Stimulated activated CD8-positive, alpha-beta memory T cell treated with anti-CD3 and anti-CD28 coated beads, Interleukin-4, amount 100 ng/mL, for 24 hours (primary cell): ENCODE measurements around the gene SPAG5.

ENCODE experiments used
- DNase-seq: peaks from one replicate; pipeline ENCODE4 v3.0.0-alpha.2; 2020; ENCODE audit warnings: low read depth

The SPAG5 gene

GRCh38 chr17:28571361-28572122, 27.3 kb downstream of the SPAG5 start, which contains the start of gene PIGS:
Gene PIGS, minus strand, starts transcription at chr17:28571524. Its CDS starts 28 bp downstream, at chr17:28571496.
- DNase-seq: peak; percentile 91

GRCh38 chr17:28570716-28571360, 28.0 kb downstream of the SPAG5 start:
- DNase-seq: no peak

GRCh38 chr17:28569446-28569845, 29.4 kb downstream of the SPAG5 start:
- DNase-seq: no peak

GRCh38 chr17:28567604-28568003, 31.2 kb downstream of the SPAG5 start:
- no peak for DNase-seq

- DNase-seq: no peak
These were observed 35.4 kb downstream of the SPAG5 start for GRCh38 chr17:28563475-28563874.

GRCh38 chr17:28555022-28555421, 43.8 kb downstream of the SPAG5 start:
- no peak for DNase-seq

GRCh38 chr17:28554565-28554964, 44.3 kb downstream of the SPAG5 start:
- no peak for DNase-seq

- no peak for DNase-seq
These were observed 45.8 kb downstream of the SPAG5 start for GRCh38 chr17:28553000-28553505.

GRCh38 chr17:28552176-28552999, 46.4 kb downstream of the SPAG5 start, which contains the start of gene UNC119:
Gene UNC119, minus strand, starts transcription at chr17:28552624. Its CDS starts 67 bp downstream, at chr17:28552557.
- peak; percentile 69 for DNase-seq

GRCh38 chr17:28551421-28552175, 47.2 kb downstream of the SPAG5 start:
- DNase-seq: no peak

GRCh38 chr17:28550858-28551257, 48.0 kb downstream of the SPAG5 start:
- DNase-seq: no peak

GRCh38 chr17:28549236-28550132, 49.3 kb downstream of the SPAG5 start:
- DNase-seq: no peak

GRCh38 chr17:28548417-28549130, 50.3 kb downstream of the SPAG5 start:
- no peak for DNase-seq

- peak; percentile 51 for DNase-seq
These were observed 51.0 kb downstream of the SPAG5 start for GRCh38 chr17:28547623-28548416.

- DNase-seq: no peak
These were observed 51.7 kb downstream of the SPAG5 start for GRCh38 chr17:28547096-28547622.

GRCh38 chr17:28545787-28546415, 52.9 kb downstream of the SPAG5 start:
- no peak for DNase-seq

GRCh38 chr17:28545141-28545503, 53.7 kb downstream of the SPAG5 start:
- no peak for DNase-seq

- no peak for DNase-seq
These were observed 54.3 kb downstream of the SPAG5 start for GRCh38 chr17:28544402-28545140.
